Spleen (tissue), 7 donors: ENCODE data around the gene CYTH4.

Experiments
- POLR2A ChIP-seq, 3 donors: fragments of 450-650 bp; IDR thresholded peaks; one replicate each; pipeline ENCODE4 v1.5.1; 2017; ENCODE audit warnings: antibody characterized with exemption in 3 of 3, mild to moderate bottlenecking in 1 of 3
- POLR2AphosphoS5 ChIP-seq, 3 donors: sonication (generic); formaldehyde crosslinking; IDR thresholded peaks; one replicate each; pipeline ENCODE4 v1.5.1; 2017; ENCODE audit warnings: antibody characterized with exemption in 3 of 3
- TF ChIP-seq, protein P1 (sequence below), 11 experiments: fragments of 200-600 bp in 7 of 11; fragments of 450-650 bp in 4 of 11; sonication (generic) in 4 of 11; IDR thresholded peaks in 8 of 11; conservative IDR thresholded peaks in 3 of 11; 1 replicate in 7 of 11; 2 replicates in 4 of 11; pipeline versions ENCODE4 v1.4.0 to v1.8.0; 2016 to 2021; ENCODE audit warnings: antibody characterized with exemption in 11 of 11, inconsistent platforms in 4 of 11, mild to moderate bottlenecking in 1 of 11
- donor health status: DM: no; HTN: no; CAD: no; lungs with moderate emphysema.
- donor health status: DM: no; HTN: no; CAD: no.
- donor health status: DM: no; HTN: no; CAD: no.

DNA sequence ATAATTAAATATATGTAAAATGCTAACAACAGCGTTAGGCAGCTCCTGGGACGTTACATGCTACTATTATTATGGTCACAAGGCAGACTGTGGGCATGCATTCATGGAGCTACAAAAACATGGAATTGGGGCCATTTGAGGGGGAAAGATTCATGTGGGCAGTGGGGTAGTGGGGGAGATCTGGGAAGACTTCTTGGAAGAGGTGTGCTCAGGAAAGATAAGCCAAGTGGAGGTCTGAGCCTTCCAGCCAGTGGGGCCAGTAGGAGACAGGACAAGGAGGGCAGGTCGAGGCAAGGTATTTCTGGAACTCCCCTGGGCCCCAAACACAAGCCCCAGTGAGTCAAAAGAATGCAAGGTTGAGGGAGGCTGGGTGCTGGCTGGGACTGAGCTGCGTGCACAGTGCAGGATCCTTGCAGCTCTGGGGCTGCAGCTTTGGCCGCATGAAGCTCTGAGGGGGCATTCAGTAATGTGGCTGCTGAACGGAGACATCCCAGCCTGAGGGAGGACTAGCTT, 35.4 kb downstream of the CYTH4 start:
- TF ChIP-seq POLR2A (IDR thresholded peaks at IDR 0.05) (no peak), POLR2AphosphoS5 (IDR thresholded peaks at IDR 0.05) (no peak)
- TF ChIP-seq, protein P1, sequence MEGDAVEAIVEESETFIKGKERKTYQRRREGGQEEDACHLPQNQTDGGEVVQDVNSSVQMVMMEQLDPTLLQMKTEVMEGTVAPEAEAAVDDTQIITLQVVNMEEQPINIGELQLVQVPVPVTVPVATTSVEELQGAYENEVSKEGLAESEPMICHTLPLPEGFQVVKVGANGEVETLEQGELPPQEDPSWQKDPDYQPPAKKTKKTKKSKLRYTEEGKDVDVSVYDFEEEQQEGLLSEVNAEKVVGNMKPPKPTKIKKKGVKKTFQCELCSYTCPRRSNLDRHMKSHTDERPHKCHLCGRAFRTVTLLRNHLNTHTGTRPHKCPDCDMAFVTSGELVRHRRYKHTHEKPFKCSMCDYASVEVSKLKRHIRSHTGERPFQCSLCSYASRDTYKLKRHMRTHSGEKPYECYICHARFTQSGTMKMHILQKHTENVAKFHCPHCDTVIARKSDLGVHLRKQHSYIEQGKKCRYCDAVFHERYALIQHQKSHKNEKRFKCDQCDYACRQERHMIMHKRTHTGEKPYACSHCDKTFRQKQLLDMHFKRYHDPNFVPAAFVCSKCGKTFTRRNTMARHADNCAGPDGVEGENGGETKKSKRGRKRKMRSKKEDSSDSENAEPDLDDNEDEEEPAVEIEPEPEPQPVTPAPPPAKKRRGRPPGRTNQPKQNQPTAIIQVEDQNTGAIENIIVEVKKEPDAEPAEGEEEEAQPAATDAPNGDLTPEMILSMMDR (IDR thresholded peaks at IDR 0.05 in 8 of 11, conservative IDR thresholded peaks at IDR 0.05 in 3 of 11) = no peak
